HG03354 (cell line): ENCODE data around the gene ITPR2.
"Not testable (repeated sequence)": the region's sequence is repeated elsewhere in the genome, so short reads cannot be mapped to it uniquely, and the experiment has no call there.

ENCODE experiments used
- ATAC-seq: cut with Tn5 transposase; IDR thresholded peaks from one replicate; pipeline ENCODE4 v1.9.1; 2021; ENCODE audit warnings: mild to moderate bottlenecking; ENCODE audit not compliant: unreplicated experiment, poor library complexity, severe bottlenecking

The ITPR2 gene

DNA sequence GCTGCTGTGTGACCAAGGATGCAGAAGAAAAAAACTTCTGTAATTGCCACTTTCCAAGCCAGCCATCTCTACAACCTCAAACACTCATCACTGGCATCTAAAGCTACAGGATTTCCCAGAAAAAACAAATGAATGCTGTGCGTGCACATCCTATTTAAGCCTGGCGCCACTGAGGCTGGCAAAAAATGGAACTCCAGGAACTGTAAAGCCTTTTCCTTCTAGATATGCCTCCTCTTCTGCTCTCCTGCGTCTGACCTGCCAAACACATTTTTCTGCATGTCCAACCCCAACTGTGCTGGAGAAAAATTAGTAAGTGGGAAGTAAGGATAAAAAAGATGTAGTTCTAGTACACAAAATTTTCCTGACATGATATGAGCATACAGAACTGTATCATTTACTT is 184.9 kb downstream of the ITPR2 start:
- ATAC-seq = no peak

DNA sequence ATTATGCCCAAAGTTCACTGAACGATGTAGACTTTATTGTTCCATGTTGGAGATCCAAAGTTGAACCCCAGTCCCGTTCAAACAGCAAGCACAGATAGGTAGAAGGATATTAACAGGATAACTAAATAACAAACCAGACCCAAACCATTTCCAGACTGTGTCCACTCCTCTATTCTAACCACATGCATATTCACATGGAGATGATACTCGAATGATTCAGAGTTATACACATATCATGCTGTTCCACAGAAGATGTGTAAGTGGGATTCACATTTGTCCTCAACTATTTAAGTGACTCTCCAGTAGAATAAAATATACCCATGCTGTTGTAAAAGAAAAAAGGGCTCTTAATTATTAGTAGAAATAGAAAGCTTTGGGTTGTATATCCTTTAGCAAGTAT is 185.9 kb downstream of the ITPR2 start:
- no peak for ATAC-seq

DNA sequence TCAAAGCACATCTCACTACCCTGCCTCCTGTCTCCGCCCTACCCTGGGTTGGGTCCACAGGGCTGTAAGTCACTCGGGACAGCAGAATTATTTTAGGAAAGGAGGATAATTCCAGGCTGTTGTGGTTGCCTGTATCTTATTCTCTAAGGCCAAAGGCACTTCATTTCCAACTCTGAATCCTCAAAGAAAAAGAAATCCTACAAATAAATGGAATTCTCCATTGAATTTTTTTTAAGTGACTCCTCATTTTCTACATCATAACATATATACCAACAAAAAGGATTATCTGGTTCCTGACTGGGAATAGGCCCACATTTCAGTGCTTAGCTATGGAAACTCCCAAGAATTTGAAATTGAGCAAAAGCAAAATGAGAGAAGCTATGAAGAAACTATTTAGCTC is 186.4 kb downstream of the ITPR2 start:
- no peak for ATAC-seq

DNA sequence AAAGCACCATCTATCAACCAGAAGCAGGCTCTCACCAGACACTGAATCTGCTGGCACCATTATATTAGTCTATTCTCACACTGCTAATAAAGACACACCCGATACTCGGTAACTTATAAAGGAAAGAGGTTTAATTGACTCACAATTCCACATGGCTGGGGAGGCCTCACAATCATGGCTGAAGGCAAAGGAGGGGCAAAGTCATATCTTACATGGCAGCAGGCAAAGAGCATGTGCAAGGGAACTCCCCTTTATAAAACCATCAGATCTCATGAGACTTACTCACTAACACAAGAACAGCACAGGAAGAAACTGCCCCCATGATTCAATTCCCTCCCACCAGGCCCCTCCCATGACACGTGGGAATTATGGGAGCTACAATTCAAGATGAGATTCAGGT is 188.6 kb downstream of the ITPR2 start:
- ATAC-seq = not testable (repeated sequence)

DNA sequence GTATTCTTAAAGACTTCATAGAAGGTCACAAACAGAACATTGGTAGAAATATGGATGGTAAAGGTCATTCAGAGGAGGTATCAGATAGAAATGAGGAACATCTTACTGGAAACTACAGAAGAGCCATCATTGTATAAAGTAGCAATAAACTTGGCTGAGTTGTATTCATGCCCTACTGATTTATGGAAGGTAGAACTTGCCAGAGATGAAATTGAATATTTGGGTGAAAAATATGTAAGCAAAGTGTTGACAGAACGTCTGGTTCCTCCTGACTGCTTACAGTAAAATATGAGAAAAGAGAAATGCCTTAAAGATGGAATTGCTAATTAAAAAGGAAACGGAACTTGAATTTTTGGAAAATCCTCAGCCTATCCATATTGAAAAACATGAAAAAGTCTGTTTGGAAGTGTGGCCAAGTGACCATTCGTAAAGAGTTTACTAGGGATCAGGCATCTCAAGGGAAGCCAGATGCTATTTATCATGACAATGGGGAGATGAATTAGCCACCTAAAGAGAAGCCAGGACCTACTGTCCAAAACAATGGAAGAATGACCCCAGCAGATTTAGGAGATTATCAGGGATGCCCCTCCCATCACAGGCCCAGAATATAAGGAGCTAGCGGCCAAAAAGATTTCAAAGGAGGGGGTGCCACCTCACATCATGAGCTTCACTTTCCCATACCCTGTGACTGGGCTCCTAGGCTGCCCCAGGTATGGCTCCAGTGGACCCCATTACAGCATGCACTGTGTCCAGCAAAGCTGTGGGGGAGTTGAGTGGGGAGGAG is 189.3 kb downstream of the ITPR2 start:
- ATAC-seq = no peak

DNA sequence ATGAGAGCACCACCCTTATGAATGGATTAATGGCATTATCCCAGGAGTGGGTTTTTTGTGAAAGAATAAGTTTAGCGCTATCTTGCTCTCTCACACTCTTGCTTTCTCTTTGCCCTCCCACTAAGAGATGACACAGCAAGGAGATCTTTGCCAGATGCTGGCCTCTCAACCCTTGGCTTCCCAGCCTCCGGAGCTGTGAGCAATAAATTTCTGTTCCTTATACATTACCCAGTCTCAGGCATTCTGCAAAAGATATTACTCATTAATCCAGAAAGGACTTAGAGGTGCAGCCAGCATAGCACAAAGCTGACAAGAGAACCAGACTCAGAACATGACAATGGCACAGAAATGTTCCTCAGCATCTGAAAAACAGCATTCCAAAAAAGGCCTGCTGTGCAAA is 190.6 kb downstream of the ITPR2 start:
- ATAC-seq = no peak

DNA sequence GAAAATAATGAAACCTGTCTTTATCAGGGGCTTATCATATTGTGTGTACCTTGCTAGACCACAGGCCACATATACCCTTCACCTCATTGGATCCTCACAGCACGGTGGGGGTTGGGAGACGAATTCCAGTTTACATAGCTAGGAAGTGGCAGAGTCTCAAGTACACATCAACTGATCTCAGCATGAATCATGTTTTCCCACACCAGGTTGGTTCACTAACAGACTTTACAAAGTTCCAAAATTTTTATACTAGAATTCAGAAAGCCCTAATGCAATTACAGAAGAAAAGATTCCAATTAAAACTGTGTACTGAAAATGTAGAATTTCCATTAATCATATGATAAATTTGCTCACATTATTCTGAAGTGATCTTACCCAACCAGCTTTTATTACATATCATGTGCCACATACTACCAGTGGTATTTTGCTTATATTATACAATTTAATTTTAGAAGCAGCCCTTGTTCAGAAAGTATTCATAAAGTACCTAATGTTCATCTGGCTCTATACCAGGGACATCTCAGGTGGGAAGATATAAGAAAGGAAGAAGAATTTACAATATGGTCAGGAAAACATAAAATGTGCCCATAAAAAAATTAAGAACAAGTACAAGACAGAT is 196.2 kb downstream of the ITPR2 start:
- no peak for ATAC-seq

DNA sequence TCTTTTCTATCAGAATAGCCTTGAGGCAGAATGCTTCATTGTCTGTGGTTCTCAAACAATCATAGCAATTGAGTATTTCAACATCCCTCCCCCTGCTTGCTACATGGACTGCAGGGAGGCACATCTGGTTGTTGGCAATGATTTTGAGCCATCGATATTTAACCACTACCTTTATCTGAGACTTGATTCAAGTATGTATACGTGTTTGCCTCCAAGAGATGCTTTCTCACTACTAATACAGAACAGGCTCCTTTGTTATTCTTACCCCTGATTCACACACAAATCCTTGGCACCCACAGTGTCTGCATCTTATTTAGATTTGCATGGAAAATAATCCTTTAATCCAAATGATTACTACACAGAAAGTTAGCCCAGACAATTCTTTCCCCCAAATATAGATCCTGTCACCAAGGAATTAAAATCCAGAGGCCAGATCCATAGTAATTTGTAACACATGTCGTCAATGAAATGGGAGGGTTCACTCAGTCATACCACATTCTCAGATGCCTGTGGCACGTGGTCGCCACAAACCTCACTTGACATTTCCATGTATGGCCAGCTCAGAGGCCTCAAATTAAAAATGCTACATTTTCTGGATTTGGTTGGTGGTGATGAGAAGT is 199.3 kb downstream of the ITPR2 start:
- ATAC-seq = no peak

DNA sequence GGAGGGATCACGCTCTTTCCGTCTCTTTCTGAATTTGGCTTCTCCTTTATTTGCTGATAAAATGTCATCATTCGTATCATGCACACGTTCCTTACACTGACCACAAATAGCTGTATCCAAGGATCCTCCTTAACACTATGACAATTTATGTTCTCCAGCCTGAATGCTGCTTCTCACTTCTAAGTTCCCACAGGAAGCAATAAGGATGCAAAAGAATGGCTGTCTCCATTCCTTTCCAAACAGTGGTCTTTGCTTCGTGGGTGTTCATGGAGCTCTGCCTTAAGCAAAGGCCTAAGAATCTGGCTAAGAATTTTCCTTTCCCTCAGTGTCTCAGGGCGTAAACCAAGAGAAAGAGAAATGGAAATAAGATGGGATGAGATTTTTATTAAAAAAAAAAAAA is 200.2 kb downstream of the ITPR2 start:
- ATAC-seq = no peak

DNA sequence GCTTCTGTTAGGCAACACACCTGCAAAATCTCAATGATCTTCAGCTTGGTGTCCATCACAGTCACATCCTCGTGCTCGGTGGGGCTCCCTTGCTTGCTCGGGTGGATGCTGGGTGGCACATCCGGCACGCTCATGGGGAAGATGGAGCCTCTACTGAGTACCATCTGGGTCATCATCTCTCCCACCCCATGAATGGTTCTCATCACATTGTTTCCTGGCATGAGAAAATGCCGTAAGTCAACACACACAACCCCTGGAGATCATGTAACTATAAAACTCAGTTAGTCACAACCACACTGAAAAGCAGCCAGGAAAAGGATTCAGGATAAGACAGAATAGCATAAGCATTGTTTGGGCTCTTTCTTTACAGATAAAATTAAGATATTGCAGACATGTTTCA is 201.1 kb downstream of the ITPR2 start:
- no peak for ATAC-seq

DNA sequence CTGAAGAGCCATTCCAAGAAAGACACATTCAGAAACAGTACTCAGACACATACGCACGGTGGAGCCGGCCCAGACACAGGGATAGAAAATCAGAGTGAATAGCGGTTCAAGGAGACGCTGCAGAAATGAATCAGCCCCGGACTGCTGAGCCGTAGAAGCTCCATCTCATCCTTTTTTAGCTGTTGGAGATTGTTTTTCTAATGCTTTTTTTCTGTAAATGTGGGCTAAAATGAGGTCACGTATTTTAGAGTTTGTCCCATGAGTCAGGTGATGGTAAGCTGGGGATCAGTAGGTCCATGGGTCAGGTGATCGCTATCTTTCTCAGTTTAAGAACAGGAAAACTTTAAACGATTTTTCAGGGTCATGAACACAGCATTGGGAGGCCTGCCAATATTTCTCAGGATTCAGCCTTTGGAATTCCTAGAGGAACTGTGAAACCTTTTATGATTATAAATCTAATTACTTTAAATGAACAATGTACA is 202.4 kb downstream of the ITPR2 start:
- ATAC-seq = no peak

DNA sequence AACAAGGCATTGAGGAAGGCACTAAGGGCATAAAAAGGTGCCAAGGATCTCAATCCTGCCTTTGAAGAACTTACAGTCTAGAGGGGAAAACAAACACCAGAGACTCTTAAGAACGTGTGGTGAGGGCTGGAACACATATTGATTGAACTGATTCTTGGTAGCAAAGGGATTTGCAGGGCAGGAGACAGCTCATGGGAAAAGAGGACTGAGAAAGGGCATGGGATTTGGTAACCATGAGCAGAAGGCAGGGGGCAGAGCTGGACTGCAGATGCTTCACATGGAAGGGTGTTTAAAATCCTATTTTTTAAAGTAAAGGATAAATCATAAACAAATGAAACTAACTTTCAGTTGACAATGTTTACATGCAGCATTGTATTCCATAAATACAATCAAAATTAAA is 203.1 kb downstream of the ITPR2 start:
- no peak for ATAC-seq

DNA sequence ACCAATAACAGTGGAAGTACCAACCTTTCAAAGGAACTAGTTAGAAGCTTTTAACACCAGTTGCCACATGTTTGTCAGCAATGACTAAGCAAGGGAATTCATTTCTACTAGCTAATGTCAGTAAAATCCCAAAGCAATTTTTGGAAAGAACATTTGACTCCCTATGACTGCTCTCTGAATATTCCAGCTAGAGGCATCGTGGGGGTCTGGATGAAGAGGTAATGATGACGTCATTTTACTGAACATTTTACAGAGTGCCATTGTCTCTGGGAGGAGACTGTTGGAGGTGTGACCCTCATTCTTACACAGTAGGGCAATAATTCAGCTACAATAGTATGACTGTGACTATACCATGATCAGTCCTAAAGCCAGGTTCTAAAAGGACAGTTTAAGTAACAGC is 204.8 kb downstream of the ITPR2 start:
- no peak for ATAC-seq

DNA sequence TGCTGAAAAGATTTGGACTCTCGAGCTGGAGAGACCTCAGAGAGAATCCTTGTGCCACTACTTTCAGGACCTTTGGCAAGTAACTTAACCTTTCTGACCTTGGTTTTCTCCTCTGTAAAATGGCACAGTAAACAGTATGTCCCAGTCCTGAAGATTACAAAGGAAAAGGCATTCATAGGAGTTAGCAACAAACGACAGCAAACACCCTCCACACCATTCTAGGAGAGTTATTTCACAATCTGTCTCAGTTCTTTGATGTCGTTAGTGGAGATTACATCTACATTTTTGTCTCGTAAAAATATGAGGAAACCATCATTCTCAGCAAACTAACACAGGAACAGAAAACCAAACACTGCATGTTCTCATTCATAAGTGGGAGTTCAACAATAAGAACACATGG is 205.7 kb downstream of the ITPR2 start:
- no peak for ATAC-seq

DNA sequence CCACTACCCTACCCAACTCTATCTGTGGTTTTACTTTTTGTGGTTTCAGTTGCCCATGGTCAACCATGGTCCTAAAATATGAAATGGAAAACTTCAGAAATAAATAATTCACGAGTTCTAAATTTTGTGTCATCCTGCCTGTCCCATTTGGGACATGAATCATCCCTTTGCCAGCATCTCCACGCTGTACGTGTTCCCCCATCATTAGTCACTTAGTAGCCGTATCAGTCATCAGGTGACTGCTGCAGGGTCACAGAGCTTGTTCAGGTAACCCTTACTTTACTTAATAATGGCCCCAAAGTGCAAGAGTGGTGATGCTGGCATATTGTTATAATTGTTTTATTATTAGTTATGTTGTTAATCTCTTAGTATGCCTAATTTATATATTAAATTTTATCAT is 209.9 kb downstream of the ITPR2 start:
- ATAC-seq = no peak

DNA sequence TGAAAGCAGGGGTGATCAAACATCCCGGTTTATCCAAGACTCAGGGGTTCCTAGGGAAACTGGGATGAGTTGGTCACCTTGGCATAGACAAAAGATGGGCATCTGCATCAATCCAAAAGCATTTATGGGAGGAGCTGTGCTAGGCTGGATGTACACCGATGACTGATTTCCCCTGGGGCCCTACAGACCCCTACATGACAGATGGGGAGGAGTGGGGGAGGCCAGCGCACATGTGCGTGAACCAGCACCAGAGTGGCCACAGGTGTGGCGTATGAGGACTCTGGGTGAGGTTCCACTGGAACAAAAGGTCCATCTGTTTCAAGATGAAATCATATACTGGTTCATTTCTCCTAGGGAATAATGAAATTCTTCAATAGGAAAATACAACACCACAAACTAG is 210.4 kb downstream of the ITPR2 start:
- ATAC-seq = no peak

DNA sequence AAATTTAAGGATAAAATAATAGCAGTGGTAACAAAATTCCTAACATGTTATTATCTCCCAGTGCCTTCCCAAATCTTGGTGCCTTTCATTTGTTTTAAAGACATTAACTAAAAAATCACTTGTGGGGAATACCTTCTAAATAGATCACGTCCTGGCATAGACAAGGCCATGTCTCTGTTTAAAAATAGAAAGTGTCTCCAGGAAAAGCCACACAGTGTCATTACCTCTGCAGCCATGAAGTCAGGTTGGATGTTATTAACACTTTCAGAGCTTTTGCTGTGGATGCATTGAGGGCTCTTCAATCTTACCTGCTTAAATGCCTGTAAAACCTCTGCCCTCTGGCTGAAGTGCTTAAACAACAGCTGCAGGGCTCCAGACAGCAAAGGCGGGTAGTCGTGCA is 211.1 kb downstream of the ITPR2 start:
- no peak for ATAC-seq

DNA sequence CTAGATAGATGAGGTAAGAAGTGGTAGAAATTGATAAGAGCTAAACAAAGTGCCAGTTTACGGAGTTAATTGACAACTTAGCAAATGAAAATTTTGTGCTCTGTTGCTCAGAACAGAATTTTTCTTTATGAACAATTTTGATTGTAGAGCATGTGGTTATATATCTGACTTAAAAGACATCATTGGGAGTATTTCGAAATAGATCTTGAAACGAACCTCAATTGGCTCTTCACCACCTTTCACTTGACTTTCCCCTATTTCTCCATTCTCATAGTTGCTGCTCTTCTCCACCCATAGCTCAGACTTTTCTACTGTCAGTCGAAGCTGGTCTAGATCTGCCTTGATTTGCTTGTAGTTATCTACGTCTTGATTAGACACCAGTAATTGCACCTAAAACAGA is 212.1 kb downstream of the ITPR2 start:
- ATAC-seq = no peak

DNA sequence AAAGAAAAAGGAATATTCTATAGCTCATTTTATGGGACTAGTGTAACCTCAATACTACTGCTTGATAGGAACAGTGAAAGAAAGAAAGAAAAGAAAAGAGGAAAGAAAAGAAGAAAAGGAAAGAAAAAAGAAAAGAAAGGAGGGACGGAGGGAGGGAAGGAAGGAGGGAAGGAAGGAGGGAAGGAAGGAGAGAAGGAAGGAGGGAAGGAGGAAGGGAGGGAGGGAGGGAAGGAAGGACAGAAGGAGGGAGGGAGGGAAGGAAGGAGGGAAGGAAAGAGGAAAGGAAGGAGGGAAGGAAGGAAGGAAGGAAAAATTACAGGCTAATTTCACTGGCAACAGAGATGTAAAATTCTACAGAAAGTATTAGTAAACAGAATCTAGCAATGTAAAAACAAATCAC is 215.5 kb downstream of the ITPR2 start:
- ATAC-seq = no peak

DNA sequence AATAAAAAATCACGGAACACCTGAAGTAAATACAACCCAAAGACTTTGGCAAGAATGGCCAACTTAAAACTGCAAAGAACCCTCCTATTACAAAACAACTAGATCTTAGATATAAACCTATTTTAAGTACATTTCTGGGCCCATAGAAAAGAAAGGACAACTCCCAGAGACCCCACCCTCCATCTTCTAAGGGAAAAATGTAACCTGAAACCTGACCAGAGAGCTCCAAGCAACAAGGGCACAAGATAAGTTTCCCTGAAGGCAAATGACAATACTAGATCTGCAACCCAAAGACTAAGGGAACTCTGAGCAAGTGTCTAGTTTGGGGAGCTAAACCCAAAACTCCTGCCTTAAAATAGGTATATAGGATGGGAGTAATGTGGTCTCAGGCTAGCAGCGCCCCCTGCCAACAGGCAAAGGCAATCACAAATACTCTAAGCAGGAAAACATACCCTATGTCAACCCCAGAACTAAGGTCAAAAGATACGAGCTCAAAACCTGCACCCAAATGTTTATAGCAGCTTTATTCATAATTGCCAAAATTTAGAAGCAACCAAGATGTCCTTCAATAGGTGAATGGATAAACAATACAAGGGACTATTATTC is 218.9 kb downstream of the ITPR2 start:
- no peak for ATAC-seq

DNA sequence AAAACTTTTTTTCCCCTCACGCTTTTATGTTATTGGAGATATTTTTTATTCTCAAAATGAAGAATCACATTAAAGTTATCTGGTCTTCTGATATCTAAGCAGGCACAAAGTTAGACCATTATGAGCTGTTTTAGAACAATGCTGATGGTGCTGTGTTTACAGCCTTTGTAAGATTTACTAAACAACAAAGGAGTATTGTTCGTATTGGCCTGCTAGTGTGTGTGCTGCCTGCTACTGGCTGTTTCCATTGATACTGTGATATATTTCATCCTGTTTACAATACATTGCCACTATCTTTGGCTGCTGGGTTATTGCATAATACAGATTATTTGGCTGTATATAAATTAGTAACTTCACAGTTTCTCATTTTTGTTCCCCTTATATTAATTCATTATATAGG is 220.8 kb downstream of the ITPR2 start:
- no peak for ATAC-seq
